ENCODE measurements around the gene ARHGAP26. TPM values are rescaled to one million over a fixed set of nuclear protein-coding genes. Genes with fewer than 3 reads are reported as not detected.

The ARHGAP26 gene
- total RNA-seq, 5 donors from 2014 or later (not counting 1 experiment from before 2014, with no cell fraction given) = 22.8 to 49.3 (median 28.3) TPM

DNA sequence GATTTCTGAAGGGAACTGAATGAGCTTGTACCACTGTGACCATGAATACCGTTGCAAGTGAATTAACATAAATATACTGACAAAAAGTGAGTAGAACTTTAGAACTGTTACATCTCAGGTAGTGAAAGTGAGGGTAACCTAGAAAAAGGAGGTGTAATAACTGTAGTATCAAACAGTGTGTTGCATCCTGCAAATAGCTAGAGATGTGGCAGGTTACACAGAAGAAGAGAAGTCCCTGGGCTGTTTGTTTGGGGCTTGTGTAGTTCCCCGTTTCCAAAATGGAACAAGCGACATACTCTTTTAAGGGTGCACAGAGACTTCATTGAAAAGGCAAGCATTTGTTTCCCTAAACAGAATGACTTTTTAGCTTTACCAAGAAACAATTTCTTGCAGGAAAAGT lies 418.5 kb downstream of the ARHGAP26 start:
- Mint-ChIP-seq H3K4me3 (no peak overlapping the region), H3K9me3 (peaks cover 4 to 17% (median 6%) of the 10 kb centered on the region in 3 donors), H3K36me3 (peaks cover 39% of the 10 kb centered on the region), H3K4me1 (peaks cover under 1 to 6% (median 2%) of the 10 kb centered on the region in 3 donors), H3K27me3 (no peaks in the 10 kb centered on the region), H3K27ac (no peak overlapping the region)
- no peak overlapping the region for H3K27ac ChIP-seq (ENCODE audit: low read length)
- peaks cover 4% of the 10 kb centered on the region for H3K9me3 ChIP-seq
- POLR2A ChIA-PET = no interaction called here
- H3K36me3 ChIP-seq (ENCODE audit: control insufficient read depth in 2 of 2, extremely low read depth in 1 of 2, insufficient read depth in 1 of 2, low read length in 1 of 2) = no peaks in the 10 kb centered on the region
- H3K4me1 ChIP-seq (ENCODE audit: control insufficient read depth in 1 of 2, extremely low read depth in 1 of 2, insufficient read depth in 2 of 2, low read length in 2 of 2) = peaks cover 0 to under 1% of the 10 kb centered on the region in 2 experiments
- no peaks in the 10 kb centered on the region for H3K27me3 ChIP-seq (replicated peaks in 1 of 2; ENCODE audit: control insufficient read depth in 2 of 2, extremely low read depth in 1 of 2, insufficient read depth in 2 of 2, low read length in 1 of 2)
- CTCF ChIA-PET = interaction anchor here in 1 of 2 donors (0.6 kb wide), 1 partner anchor 257 kb away, joined by 4 read pairs; no protein-coding TSS in a partner anchor
- no peak overlapping the region for H3K4me3 ChIP-seq (ENCODE audit: control insufficient read depth in 1 of 2, extremely low read depth in 1 of 2, low read length in 1 of 2)
- ATAC-seq (replicated peaks in 1 of 4) = no peak
- no peak for DNase-seq
- 83% methylated on average over 1 of the region's 3 CpGs for WGBS (ENCODE audit: insufficient coverage)

DNA sequence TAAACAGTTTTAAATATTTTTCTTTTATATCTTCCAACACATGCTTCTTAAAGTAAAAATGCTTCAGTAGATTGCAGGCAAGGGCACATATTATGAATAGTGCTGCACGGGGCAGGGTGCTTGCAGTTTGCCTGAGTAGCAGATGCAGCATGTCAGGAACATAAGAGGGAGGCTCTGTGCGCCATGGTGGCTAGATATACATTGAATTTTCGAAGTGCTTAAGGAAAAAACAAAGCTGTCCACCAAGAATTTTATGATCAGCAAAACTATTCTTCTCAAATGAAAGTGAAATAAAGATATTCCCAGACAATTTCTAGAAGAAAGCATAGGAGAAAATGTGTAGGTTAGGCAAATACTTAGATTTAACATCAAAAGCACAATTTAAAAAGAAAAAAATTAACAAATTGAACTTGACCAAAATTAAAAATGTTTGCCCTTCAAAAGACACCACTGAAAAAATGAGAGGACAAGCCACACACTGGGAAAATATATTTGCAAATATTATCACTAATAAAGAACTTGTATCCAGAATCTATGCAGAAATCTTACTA lies 420.2 kb downstream of the ARHGAP26 start:
- WGBS (ENCODE audit: insufficient coverage) = 83% methylated on average over 1 of the region's 3 CpGs
- H3K4me3 Mint-ChIP-seq = no peak overlapping the region
- ATAC-seq (replicated peaks in 1 of 4) (no peak), DNase-seq (no peak)
- H3K27ac Mint-ChIP-seq = no peak overlapping the region
- ChIA-PET CTCF (interaction anchor here in 1 of 2 donors (0.5 kb wide), 1 partner anchor 31 kb away, joined by 3 read pairs; no protein-coding TSS in a partner anchor), POLR2A (interaction anchor here (0.7 kb wide), 2 partner anchors 32 to 180 kb away, joined by 3 read pairs; no protein-coding TSS in a partner anchor)
- Histone ChIP-seq H3K27ac (ENCODE audit: low read length) (no peak overlapping the region), H3K9me3 (peaks cover 4% of the 10 kb centered on the region), H3K4me1 (ENCODE audit: control insufficient read depth in 1 of 2, extremely low read depth in 1 of 2, insufficient read depth in 2 of 2, low read length in 2 of 2) (no peaks in the 10 kb centered on the region), H3K27me3 (replicated peaks in 1 of 2; ENCODE audit: control insufficient read depth in 2 of 2, extremely low read depth in 1 of 2, insufficient read depth in 2 of 2, low read length in 1 of 2) (no peaks in the 10 kb centered on the region), H3K36me3 (ENCODE audit: control insufficient read depth in 2 of 2, extremely low read depth in 1 of 2, insufficient read depth in 1 of 2, low read length in 1 of 2) (no peaks in the 10 kb centered on the region), H3K4me3 (ENCODE audit: control insufficient read depth in 1 of 2, extremely low read depth in 1 of 2, low read length in 1 of 2) (no peak overlapping the region)
- no peaks in the 10 kb centered on the region for H3K27me3 Mint-ChIP-seq
- peaks cover 4 to 17% (median 6%) of the 10 kb centered on the region in 3 donors for H3K9me3 Mint-ChIP-seq
- H3K36me3 Mint-ChIP-seq = peaks cover 49% of the 10 kb centered on the region
- peaks cover 0 to 3% (median 0%) of the 10 kb centered on the region in 3 donors for H3K4me1 Mint-ChIP-seq

DNA sequence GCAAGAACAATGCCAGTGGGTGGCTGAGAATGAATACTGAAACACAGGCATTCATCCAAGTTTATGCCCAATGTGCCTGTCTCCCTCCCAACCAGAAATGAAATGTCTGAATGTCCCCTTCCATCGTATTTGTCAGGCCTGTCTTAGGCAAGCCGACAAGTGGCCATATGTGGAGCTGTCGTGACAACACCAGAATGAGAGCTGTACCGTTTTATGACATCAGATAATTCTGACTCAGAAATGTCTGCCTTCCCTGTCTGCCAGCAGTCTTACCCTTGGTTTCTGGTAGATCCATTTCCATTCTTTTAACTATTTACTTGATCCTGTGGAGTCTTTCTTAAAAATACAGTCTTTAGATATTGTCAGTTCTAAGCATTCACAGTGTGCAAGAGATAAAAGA lies 421.5 kb downstream of the ARHGAP26 start:
- Mint-ChIP-seq H3K27me3 (no peaks in the 10 kb centered on the region), H3K4me1 (peaks cover 0 to 2% (median 0%) of the 10 kb centered on the region in 3 donors), H3K4me3 (no peak overlapping the region), H3K27ac (no peak overlapping the region), H3K36me3 (peaks cover 49% of the 10 kb centered on the region), H3K9me3 (peaks cover 4 to 19% (median 6%) of the 10 kb centered on the region in 3 donors)
- no peak overlapping the region for H3K27ac ChIP-seq (ENCODE audit: low read length)
- ChIA-PET POLR2A (no interaction called here), CTCF (no interaction called here)
- no peaks in the 10 kb centered on the region for H3K27me3 ChIP-seq (replicated peaks in 1 of 2; ENCODE audit: control insufficient read depth in 2 of 2, extremely low read depth in 1 of 2, insufficient read depth in 2 of 2, low read length in 1 of 2)
- no peak overlapping the region for H3K4me3 ChIP-seq (ENCODE audit: control insufficient read depth in 1 of 2, extremely low read depth in 1 of 2, low read length in 1 of 2)
- H3K36me3 ChIP-seq (ENCODE audit: control insufficient read depth in 2 of 2, extremely low read depth in 1 of 2, insufficient read depth in 1 of 2, low read length in 1 of 2) = no peaks in the 10 kb centered on the region
- peaks cover 4% of the 10 kb centered on the region for H3K9me3 ChIP-seq
- no peak for ATAC-seq (replicated peaks in 1 of 4)
- H3K4me1 ChIP-seq (ENCODE audit: control insufficient read depth in 1 of 2, extremely low read depth in 1 of 2, insufficient read depth in 2 of 2, low read length in 2 of 2) = no peaks in the 10 kb centered on the region
- 100% methylated on average over 4 of the region's 4 CpGs for WGBS (ENCODE audit: insufficient coverage)
- DNase-seq = no peak

DNA sequence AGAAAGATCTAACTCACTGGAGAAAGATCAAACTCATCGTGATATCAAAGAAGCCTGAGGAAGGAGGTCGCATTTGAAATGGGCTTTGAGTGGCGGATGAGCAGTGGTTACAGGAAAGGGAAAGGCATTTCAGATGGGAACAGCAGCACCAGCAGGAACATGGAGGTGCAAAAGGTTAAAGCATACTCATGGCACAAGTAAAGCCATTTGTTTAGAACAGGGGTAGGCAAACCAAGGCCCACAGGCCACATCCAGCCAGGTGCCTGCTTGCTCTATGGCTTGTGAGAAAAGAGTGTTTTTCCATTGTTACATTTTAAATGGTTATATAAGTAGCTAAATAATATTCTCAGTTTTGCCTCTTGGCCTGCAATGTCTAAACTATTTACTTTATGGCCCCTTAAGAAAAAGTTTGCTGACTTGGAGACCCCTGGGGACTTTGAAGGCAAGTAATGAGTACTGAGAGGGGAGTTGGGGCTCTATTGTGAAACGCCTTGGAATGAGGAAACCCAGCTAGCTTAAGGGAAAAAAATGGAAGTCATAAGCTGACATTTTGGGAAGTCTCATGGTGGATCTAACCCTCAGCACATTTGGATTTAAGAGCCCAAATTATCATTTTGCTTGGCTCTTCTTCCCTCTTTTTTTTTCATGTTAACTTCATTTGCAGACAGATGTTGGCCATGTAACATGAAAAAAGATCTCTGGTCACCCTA lies 422.2 kb downstream of the ARHGAP26 start:
- no peak overlapping the region for H3K4me3 Mint-ChIP-seq
- H3K4me1 Mint-ChIP-seq = peaks cover 0 to 5% (median 0%) of the 10 kb centered on the region in 3 donors
- POLR2A ChIA-PET = no interaction called here
- CTCF ChIA-PET = no interaction called here
- peaks cover 6 to 23% (median 6%) of the 10 kb centered on the region in 3 donors for H3K9me3 Mint-ChIP-seq
- 100% methylated on average over 2 of the region's 4 CpGs for WGBS (ENCODE audit: insufficient coverage)
- no peaks in the 10 kb centered on the region for H3K27me3 Mint-ChIP-seq
- H3K9me3 ChIP-seq = peaks cover 4% of the 10 kb centered on the region
- H3K36me3 ChIP-seq (ENCODE audit: control insufficient read depth in 2 of 2, extremely low read depth in 1 of 2, insufficient read depth in 1 of 2, low read length in 1 of 2) = no peaks in the 10 kb centered on the region
- ATAC-seq (replicated peaks in 1 of 4) (no peak), DNase-seq (no peak)
- no peak overlapping the region for H3K27ac ChIP-seq (ENCODE audit: low read length)
- no peak overlapping the region for H3K4me3 ChIP-seq (ENCODE audit: control insufficient read depth in 1 of 2, extremely low read depth in 1 of 2, low read length in 1 of 2)
- H3K27me3 ChIP-seq (replicated peaks in 1 of 2; ENCODE audit: control insufficient read depth in 2 of 2, extremely low read depth in 1 of 2, insufficient read depth in 2 of 2, low read length in 1 of 2) = no peaks in the 10 kb centered on the region
- H3K4me1 ChIP-seq (ENCODE audit: control insufficient read depth in 1 of 2, extremely low read depth in 1 of 2, insufficient read depth in 2 of 2, low read length in 2 of 2) = no peaks in the 10 kb centered on the region
- peaks cover 46% of the 10 kb centered on the region for H3K36me3 Mint-ChIP-seq
- no peak overlapping the region for H3K27ac Mint-ChIP-seq

DNA sequence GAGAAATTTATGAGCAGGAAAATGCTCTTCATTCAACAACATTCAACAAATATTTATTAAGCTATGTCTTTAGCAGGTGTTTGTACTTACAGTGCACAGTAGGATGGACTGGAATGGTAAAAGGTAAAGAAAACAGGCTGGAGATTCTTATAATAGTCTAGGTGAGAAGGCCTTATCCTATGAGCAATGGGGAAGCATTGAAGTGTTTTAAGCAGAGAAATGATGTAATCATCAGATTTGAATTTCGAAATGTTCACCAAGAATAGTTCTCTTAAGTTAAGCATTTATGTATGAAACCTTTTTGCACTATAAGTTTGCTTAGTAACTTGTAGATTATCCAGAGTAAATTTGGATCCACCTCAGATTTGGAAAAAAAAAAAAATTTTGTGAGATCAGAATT lies 424.0 kb downstream of the ARHGAP26 start:
- H3K27ac Mint-ChIP-seq = no peak overlapping the region
- H3K9me3 Mint-ChIP-seq = peaks cover 3 to 29% (median 10%) of the 10 kb centered on the region in 3 donors
- peaks cover 0 to 8% (median 0%) of the 10 kb centered on the region in 3 donors for H3K4me1 Mint-ChIP-seq
- peaks cover 38% of the 10 kb centered on the region for H3K36me3 Mint-ChIP-seq
- Histone ChIP-seq H3K27me3 (replicated peaks in 1 of 2; ENCODE audit: control insufficient read depth in 2 of 2, extremely low read depth in 1 of 2, insufficient read depth in 2 of 2, low read length in 1 of 2) (no peaks in the 10 kb centered on the region), H3K27ac (ENCODE audit: low read length) (no peak overlapping the region), H3K9me3 (peaks cover 4% of the 10 kb centered on the region), H3K36me3 (ENCODE audit: control insufficient read depth in 2 of 2, extremely low read depth in 1 of 2, insufficient read depth in 1 of 2, low read length in 1 of 2) (no peaks in the 10 kb centered on the region), H3K4me1 (ENCODE audit: control insufficient read depth in 1 of 2, extremely low read depth in 1 of 2, insufficient read depth in 2 of 2, low read length in 2 of 2) (no peaks in the 10 kb centered on the region), H3K4me3 (ENCODE audit: control insufficient read depth in 1 of 2, extremely low read depth in 1 of 2, low read length in 1 of 2) (no peak overlapping the region)
- WGBS (ENCODE audit: insufficient coverage) = no CpG with 5 or more reads among the region's 1 CpG
- DNase-seq (no peak), ATAC-seq (replicated peaks in 1 of 4) (no peak)
- ChIA-PET POLR2A (interaction anchor here in 1 of 2 donors (0.7 kb wide), 1 partner anchor 45 kb away, joined by 4 read pairs; no protein-coding TSS in a partner anchor), CTCF (no interaction called here)
- H3K4me3 Mint-ChIP-seq = no peak overlapping the region
- H3K27me3 Mint-ChIP-seq = no peaks in the 10 kb centered on the region

DNA sequence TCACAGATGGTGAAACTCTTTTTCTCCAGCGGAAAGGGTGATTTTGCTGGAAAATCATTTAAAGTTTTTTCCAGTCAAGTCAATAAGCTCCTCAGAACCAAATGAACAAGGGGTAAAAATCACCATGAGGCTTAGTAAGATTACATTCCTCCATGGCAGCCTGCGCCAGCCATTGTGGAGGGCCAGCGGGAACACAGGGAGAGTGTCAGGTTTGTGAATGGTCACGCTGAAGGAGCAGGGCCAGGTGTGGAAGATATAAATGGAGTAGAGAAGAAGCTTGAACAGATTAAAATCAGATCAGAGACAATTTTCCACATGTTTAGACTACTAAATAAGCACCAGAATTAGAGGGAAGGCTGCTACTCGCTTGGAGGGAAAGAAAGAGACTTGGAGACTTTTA lies 424.5 kb downstream of the ARHGAP26 start:
- POLR2A ChIA-PET = interaction anchor here in 1 of 2 donors (0.7 kb wide), 1 partner anchor 46 kb away, joined by 4 read pairs; no protein-coding TSS in a partner anchor

More for the DNA sequence above, 424.5 kb downstream of the ARHGAP26 start:
- Mint-ChIP-seq H3K27ac (no peak overlapping the region), H3K27me3 (no peaks in the 10 kb centered on the region), H3K36me3 (peaks cover 39% of the 10 kb centered on the region), H3K4me3 (no peak overlapping the region), H3K9me3 (peaks cover 3 to 29% (median 10%) of the 10 kb centered on the region in 3 donors), H3K4me1 (peaks cover 0 to 8% (median 0%) of the 10 kb centered on the region in 3 donors)
- ATAC-seq (replicated peaks in 1 of 4) = no peak
- H3K4me3 ChIP-seq (ENCODE audit: control insufficient read depth in 1 of 2, extremely low read depth in 1 of 2, low read length in 1 of 2) = no peak overlapping the region
- no peak overlapping the region for H3K27ac ChIP-seq (ENCODE audit: low read length)
- WGBS (ENCODE audit: insufficient coverage) = 86% methylated on average over 1 of the region's 5 CpGs
- no peak for DNase-seq
- peaks cover 4% of the 10 kb centered on the region for H3K9me3 ChIP-seq
- no peaks in the 10 kb centered on the region for H3K4me1 ChIP-seq (ENCODE audit: control insufficient read depth in 1 of 2, extremely low read depth in 1 of 2, insufficient read depth in 2 of 2, low read length in 2 of 2)
- no peaks in the 10 kb centered on the region for H3K27me3 ChIP-seq (replicated peaks in 1 of 2; ENCODE audit: control insufficient read depth in 2 of 2, extremely low read depth in 1 of 2, insufficient read depth in 2 of 2, low read length in 1 of 2)
- CTCF ChIA-PET = no interaction called here
- H3K36me3 ChIP-seq (ENCODE audit: control insufficient read depth in 2 of 2, extremely low read depth in 1 of 2, insufficient read depth in 1 of 2, low read length in 1 of 2) = no peaks in the 10 kb centered on the region
